AG04450 (cell line): ENCODE data around the gene LYRM4. TPM values are rescaled to one million over a fixed set of nuclear protein-coding genes. Genes with fewer than 3 reads are reported as not detected.

Experiments used
- CTCF ChIA-PET: fragments of 300-600, 350-600 bp; formaldehyde crosslinking; extraction: SDS; loops from one replicate; lab custom pipeline; 2022; ENCODE audit warnings: antibody characterized with exemption, inconsistent platforms; lab: Charles Lee
- POLR2A ChIA-PET: fragments of 350-600 bp; formaldehyde crosslinking; extraction: SDS; loops from one replicate; lab custom pipeline; 2021; ENCODE audit warnings: antibody characterized with exemption, inconsistent platforms; lab: Yijun Ruan, JAX
- DNase-seq: peaks from one replicate; pipeline ENCODE4 v3.0.0-alpha.2; 2011; ENCODE audit warnings: low read depth, low spot score
- H3K27ac ChIP-seq: one replicate; pipeline ENCODE4 v1.5.1; 2012; ENCODE audit warnings: low read depth, low read length, control low read depth
- H3K27me3 ChIP-seq: one replicate; pipeline ENCODE4 v1.6.0; 2012; ENCODE audit warnings: low read length; ENCODE audit not compliant: control insufficient read depth, insufficient read depth
- H3K4me3 ChIP-seq: 2 replicates; pipeline ENCODE4 v1.5.1; 2011; ENCODE audit warnings: mild to moderate bottlenecking, low read depth, low read length, control low read depth
- H3K9me3 ChIP-seq: 2 replicates; pipeline ENCODE4 v1.5.1; 2012; ENCODE audit warnings: low read length; ENCODE audit not compliant: control insufficient read depth, insufficient read depth
- polyA plus RNA-seq: library from polyadenylated mRNA; depleted of rRNA; stranded (reverse); fragments of >200 nt; gene quantifications from 2 replicates; pipeline ENCODE4 v1.2.3, GENCODE V29; 2011
- TF ChIP-seq, protein P1 (sequence below): IDR thresholded peaks from 2 replicates; pipeline ENCODE4 v1.5.1; 2011; ENCODE audit warnings: low read depth, low read length, control low read depth, inconsistent platforms

Gene LYRM4
- polyA plus RNA-seq, 1 experiment = 41.4 TPM

DNA sequence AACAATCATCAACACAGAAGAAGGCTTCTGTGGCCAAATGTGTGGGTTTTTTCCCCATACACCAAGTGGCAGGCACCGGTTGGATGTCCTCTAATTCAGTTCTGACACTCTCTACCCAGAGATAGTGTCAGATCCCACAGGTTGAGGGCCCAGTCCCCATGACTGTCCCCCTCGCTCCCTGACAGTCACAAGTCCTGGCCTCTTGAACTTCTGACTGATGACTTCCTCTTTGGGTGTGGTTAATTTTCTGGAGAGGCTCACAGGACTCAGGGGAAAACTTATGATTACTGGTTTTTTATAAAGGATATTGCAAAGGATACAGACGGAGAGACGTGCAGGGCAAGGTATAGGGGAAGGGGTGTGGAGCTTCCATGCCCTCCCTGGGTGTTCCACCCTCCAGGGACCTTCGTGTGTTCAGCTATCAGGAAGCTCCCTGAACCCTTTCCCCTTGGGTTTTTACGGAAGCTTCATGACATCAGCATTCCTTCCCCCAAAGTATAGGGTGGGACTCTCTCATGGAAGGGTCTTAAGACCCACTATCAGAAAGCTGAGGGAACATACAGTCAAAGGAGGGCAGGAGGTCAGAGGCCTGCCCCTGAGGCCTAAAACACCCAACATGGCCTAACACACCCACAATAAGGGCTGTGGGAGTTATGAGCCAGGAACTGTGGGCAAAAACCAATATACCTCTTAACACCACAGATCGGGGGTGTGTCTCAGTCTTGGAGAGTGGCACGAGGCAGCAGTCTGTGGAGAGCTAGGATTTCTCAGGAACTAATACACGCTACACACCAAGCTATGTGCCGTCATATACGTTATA lies 33.9 kb upstream of the LYRM4 start:
- ChIA-PET POLR2A (interaction anchor here (0.5 kb wide), 1 partner anchor 290 kb away, joined by 5 read pairs; no protein-coding TSS in a partner anchor), CTCF (no interaction called here)
- Histone ChIP-seq H3K27ac (no peak overlapping the region), H3K27me3 (no peaks in the 10 kb centered on the region), H3K9me3 (no peaks in the 10 kb centered on the region), H3K4me3 (no peak overlapping the region)
- TF ChIP-seq, protein P1, sequence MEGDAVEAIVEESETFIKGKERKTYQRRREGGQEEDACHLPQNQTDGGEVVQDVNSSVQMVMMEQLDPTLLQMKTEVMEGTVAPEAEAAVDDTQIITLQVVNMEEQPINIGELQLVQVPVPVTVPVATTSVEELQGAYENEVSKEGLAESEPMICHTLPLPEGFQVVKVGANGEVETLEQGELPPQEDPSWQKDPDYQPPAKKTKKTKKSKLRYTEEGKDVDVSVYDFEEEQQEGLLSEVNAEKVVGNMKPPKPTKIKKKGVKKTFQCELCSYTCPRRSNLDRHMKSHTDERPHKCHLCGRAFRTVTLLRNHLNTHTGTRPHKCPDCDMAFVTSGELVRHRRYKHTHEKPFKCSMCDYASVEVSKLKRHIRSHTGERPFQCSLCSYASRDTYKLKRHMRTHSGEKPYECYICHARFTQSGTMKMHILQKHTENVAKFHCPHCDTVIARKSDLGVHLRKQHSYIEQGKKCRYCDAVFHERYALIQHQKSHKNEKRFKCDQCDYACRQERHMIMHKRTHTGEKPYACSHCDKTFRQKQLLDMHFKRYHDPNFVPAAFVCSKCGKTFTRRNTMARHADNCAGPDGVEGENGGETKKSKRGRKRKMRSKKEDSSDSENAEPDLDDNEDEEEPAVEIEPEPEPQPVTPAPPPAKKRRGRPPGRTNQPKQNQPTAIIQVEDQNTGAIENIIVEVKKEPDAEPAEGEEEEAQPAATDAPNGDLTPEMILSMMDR = no peak
- no peak for DNase-seq

DNA sequence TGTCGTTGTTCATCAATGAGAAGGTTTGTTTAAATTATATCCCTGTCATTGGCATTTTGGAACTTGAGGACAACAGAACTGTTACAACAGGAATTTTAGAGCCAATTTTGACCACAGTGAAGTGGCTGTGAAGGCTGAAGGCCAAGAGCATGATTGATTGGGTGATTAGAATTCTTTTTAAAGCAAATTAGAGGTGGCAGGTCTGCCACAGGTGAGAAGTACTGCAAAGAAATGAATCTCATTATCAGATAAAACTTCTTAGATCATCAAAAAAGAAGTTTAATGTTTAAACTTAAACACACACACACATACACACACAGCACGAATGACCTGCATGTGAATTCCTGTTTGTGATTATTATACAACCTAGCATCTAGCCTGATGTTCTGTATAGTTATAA lies 32.9 kb upstream of the LYRM4 start:
- ChIA-PET CTCF (no interaction called here), POLR2A (no interaction called here)
- Histone ChIP-seq H3K27me3 (no peaks in the 10 kb centered on the region), H3K9me3 (no peaks in the 10 kb centered on the region), H3K4me3 (no peak overlapping the region), H3K27ac (no peak overlapping the region)
- no peak for DNase-seq
- TF ChIP-seq, protein P1 = no peak

DNA sequence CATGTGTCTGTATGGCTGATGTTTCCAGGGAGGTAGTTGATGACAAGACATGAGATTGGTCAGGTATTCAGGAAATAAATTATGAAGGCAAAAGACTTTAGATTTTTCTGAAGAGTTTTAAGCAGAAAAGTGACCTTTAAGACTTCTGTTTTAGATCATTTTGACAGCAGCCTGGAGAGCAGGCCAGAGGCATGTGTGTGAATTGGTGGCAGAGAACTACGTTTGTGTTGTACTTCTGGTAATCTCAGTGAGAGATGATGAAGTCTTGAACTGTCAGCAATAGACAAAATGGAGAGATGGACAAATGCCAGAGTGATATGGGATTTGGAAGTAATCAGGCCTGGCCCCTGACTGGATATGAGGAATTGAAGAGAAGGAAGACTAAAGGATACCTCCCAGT lies 31.4 kb upstream of the LYRM4 start:
- Histone ChIP-seq H3K9me3 (no peaks in the 10 kb centered on the region), H3K4me3 (no peak overlapping the region), H3K27me3 (no peaks in the 10 kb centered on the region), H3K27ac (no peak overlapping the region)
- TF ChIP-seq, protein P1 = no peak
- DNase-seq = no peak
- ChIA-PET POLR2A (no interaction called here), CTCF (no interaction called here)

DNA sequence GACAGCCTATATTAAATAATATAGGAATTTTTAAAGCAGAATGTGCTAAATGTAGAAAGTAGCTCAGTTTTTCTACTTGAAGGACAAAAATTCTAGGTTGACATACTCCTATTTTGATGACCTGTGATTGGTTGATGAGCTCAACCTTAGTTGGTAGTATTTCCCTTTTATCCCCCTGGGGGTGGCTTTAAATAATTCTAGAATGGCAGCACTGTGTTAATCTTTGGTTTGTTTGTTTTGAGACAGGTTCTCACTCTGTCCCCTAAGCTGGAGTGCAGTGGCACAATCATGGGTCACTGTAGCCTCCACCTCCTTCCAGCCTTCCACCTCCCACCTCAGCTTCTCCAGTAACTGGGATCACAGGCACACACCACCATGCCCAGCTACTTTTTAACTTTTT lies 29.8 kb upstream of the LYRM4 start:
- POLR2A ChIA-PET = interaction anchor here (0.6 kb wide), 1 partner anchor 1268 kb away, joined by 4 read pairs; no protein-coding TSS in a partner anchor
- TF ChIP-seq, protein P1 = no peak
- Histone ChIP-seq H3K27ac (no peak overlapping the region), H3K9me3 (no peaks in the 10 kb centered on the region), H3K27me3 (no peaks in the 10 kb centered on the region), H3K4me3 (no peak overlapping the region)
- CTCF ChIA-PET = interaction anchor here (1.0 to 1.3 kb wide), 2 partner anchors 30 to 147 kb away, joined by 4 to 5 read pairs; partner anchors contain the start of genes FARS2 and LYRM4
- DNase-seq = no peak

DNA sequence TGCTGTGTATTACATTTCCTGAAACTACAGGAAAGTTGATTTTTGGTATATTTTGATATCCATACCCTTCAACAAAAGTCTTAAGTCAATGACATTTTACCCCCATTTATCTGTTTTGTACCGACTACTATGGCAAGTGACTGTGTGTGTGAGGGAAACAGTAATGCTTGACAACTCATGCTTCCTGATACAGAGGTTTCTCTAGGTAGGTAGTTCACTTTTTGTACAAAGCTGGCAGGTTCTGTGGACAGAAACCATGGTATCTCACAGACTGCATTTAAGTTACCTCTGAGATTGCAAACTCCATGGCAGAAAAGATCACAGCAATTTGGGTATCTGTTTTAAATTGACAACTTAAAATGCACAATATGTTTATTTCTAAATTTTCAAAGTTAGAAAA lies 29.3 kb upstream of the LYRM4 start:
- Histone ChIP-seq H3K27ac (no peak overlapping the region), H3K9me3 (no peaks in the 10 kb centered on the region), H3K27me3 (no peaks in the 10 kb centered on the region), H3K4me3 (no peak overlapping the region)
- DNase-seq = no peak
- ChIA-PET CTCF (interaction anchor here (1.0 to 1.3 kb wide), 2 partner anchors 29 to 147 kb away, joined by 4 to 5 read pairs; partner anchors contain the start of genes FARS2 and LYRM4), POLR2A (no interaction called here)
- TF ChIP-seq, protein P1 = no peak
